Nucleus accumbens (tissue), 56 donors: Measurements from ENCODE around the gene PRKAR1B.

Source experiments
- DNase-seq, 56 donors: peaks; one replicate each; lab custom pipeline; 2025; lab: John Stamatoyannopoulos, UW

Gene PRKAR1B

GRCh38 chr7:597348-598178 lies 129.5 kb downstream of the PRKAR1B start:
- DNase-seq: peak in 1 of 56 donors; percentile 42

GRCh38 chr7:596819-597182 lies 130.3 kb downstream of the PRKAR1B start:
- DNase-seq: peak in 46 of 56 donors; percentile 17 to 82 (median 51)

GRCh38 chr7:596071-596818 lies 130.8 kb downstream of the PRKAR1B start:
- no peak for DNase-seq

- no peak for DNase-seq
Measured at GRCh38 chr7:595621-596010, 131.5 kb downstream of the PRKAR1B start.

GRCh38 chr7:594920-595620 lies 132.0 kb downstream of the PRKAR1B start:
- no peak for DNase-seq

- DNase-seq: no peak
Measured at GRCh38 chr7:594212-594913, 132.7 kb downstream of the PRKAR1B start.

- DNase-seq: no peak
Measured at GRCh38 chr7:593324-594115, 133.6 kb downstream of the PRKAR1B start.

GRCh38 chr7:591856-592628 lies 135.0 kb downstream of the PRKAR1B start:
- DNase-seq: no peak

GRCh38 chr7:590731-591551 lies 136.1 kb downstream of the PRKAR1B start:
- DNase-seq: peak in 7 of 56 donors; percentile 17 to 52 (median 31)

GRCh38 chr7:589781-590575 lies 137.1 kb downstream of the PRKAR1B start:
- DNase-seq: no peak

GRCh38 chr7:587767-588166 lies 139.3 kb downstream of the PRKAR1B start:
- DNase-seq: no peak

GRCh38 chr7:586494-586893 lies 140.6 kb downstream of the PRKAR1B start:
- DNase-seq: no peak

- no peak for DNase-seq
Measured at GRCh38 chr7:585873-586272, 141.2 kb downstream of the PRKAR1B start.

- no peak for DNase-seq
Measured at GRCh38 chr7:585229-585711, 141.8 kb downstream of the PRKAR1B start.

GRCh38 chr7:584820-585219 lies 142.3 kb downstream of the PRKAR1B start:
- DNase-seq: no peak

GRCh38 chr7:584122-584465 lies 143.0 kb downstream of the PRKAR1B start:
- DNase-seq: peak in 11 of 56 donors; percentile 3 to 66 (median 14)
